Naive thymus-derived CD4-positive, alpha-beta T cell (primary cell): Measurements from ENCODE around the gene AFF2. TPM values are rescaled to one million over a fixed set of nuclear protein-coding genes. Genes with fewer than 3 reads are reported as not detected.

ENCODE experiments used
- ATAC-seq: fragments of 150-1000 bp; cut with Tn5 transposase; 2 replicates; pipeline ENCODE4 v1.10.0; 2021; ENCODE audit warnings: mild to moderate bottlenecking, moderate library complexity
- CTCF ChIA-PET: fragments of 350-600 bp; sonication (Branson Sonifier 250); formaldehyde crosslinking; loops from one replicate; lab custom pipeline; 2021; ENCODE audit warnings: antibody characterized with exemption; lab: Charles Lee
- POLR2A ChIA-PET: fragments of 350-600 bp; sonication (Branson Sonifier 250); formaldehyde crosslinking; loops from one replicate; lab custom pipeline; 2021; ENCODE audit warnings: antibody characterized with exemption, inconsistent platforms; lab: Charles Lee
- DNase-seq, 9 donors: peaks; one replicate each; pipeline versions ENCODE4 v3.0.0 to v3.0.0-alpha.2; 2020 to 2022; ENCODE audit warnings: mixed read lengths in 1 of 9
- H3K27ac ChIP-seq: one replicate; pipeline ENCODE4 v1.7.0; 2013; ENCODE audit warnings: mild to moderate bottlenecking, low read depth, low read length, moderate library complexity
- H3K27me3 ChIP-seq, 2 donors: one replicate each; pipeline ENCODE4 v1.7.0; 2013; ENCODE audit warnings: low read length in 2 of 2, mild to moderate bottlenecking in 2 of 2, moderate library complexity in 2 of 2; ENCODE audit not compliant: control insufficient read depth in 2 of 2, insufficient read depth in 2 of 2
- H3K36me3 ChIP-seq, 3 experiments: 1 replicate in 2 of 3; 2 replicates in 1 of 3; pipeline ENCODE4 v1.7.0; 2013; ENCODE audit warnings: low read length in 3 of 3, mild to moderate bottlenecking in 3 of 3, moderate library complexity in 1 of 3; ENCODE audit not compliant: insufficient read depth in 3 of 3, control insufficient read depth in 2 of 3
- H3K4me1 ChIP-seq, 2 donors: one replicate each; pipeline ENCODE4 v1.7.0; 2013; ENCODE audit warnings: low read length in 2 of 2, mild to moderate bottlenecking in 2 of 2, moderate library complexity in 1 of 2; ENCODE audit not compliant: control insufficient read depth in 2 of 2, insufficient read depth in 2 of 2
- H3K4me3 ChIP-seq: 2 replicates; pipeline ENCODE4 v1.7.0; 2013; ENCODE audit warnings: mild to moderate bottlenecking, low read length
- H3K9me3 ChIP-seq, 3 experiments: 1 replicate in 2 of 3; 2 replicates in 1 of 3; pipeline ENCODE4 v1.7.0; 2013; ENCODE audit warnings: low read length in 3 of 3; ENCODE audit not compliant: control insufficient read depth in 2 of 3
- H3K27ac Mint-ChIP-seq, 9 donors: one replicate each; pipeline ENCODE4 v1.8.0; 2020 to 2022; ENCODE audit warnings: mixed read lengths in 9 of 9, mild to moderate bottlenecking in 8 of 9, moderate library complexity in 5 of 9, inconsistent platforms in 2 of 9
- H3K27me3 Mint-ChIP-seq, 5 donors: one replicate each; pipeline ENCODE4 v1.8.0; 2021 to 2022; ENCODE audit warnings: mixed read lengths in 5 of 5, mild to moderate bottlenecking in 1 of 5
- H3K36me3 Mint-ChIP-seq, 5 donors: one replicate each; pipeline ENCODE4 v1.8.0; 2020 to 2022; ENCODE audit warnings: mixed read lengths in 5 of 5, mild to moderate bottlenecking in 3 of 5, inconsistent platforms in 1 of 5
- H3K4me1 Mint-ChIP-seq, 7 donors: one replicate each; pipeline ENCODE4 v1.8.0; 2020 to 2022; ENCODE audit warnings: mixed read lengths in 7 of 7, mild to moderate bottlenecking in 3 of 7, inconsistent platforms in 1 of 7
- H3K4me3 Mint-ChIP-seq, 10 donors: one replicate each; pipeline ENCODE4 v1.8.0; 2020 to 2022; ENCODE audit warnings: mild to moderate bottlenecking in 10 of 10, mixed read lengths in 10 of 10, moderate library complexity in 6 of 10, inconsistent platforms in 2 of 10
- H3K9me3 Mint-ChIP-seq, 11 donors: one replicate each; pipeline ENCODE4 v1.8.0; 2020 to 2022; ENCODE audit warnings: mixed read lengths in 11 of 11, mild to moderate bottlenecking in 4 of 11, inconsistent platforms in 1 of 11, moderate library complexity in 1 of 11
- intact Hi-C, 2 donors: fragments of 100-400 bp; cut with micrococcal nuclease; formaldehyde crosslinking; loops; one replicate each; pipeline ENCODE4 v1.15.1; 2023
- polyA plus RNA-seq, 2 donors: library from polyadenylated mRNA; unstranded; fragments of 300-500 nt; fragmentation: Illumina TruSeq; gene quantifications; one replicate each; pipeline ENCODE4 v1.2.3, GENCODE V29; 2021
- total RNA-seq, 6 experiments: library from RNA in 5 of 6; stranded (reverse) in 5 of 6; gene quantifications; 1 replicate in 5 of 6; 2 replicates in 1 of 6; pipeline ENCODE4 v1.2.3 and lab custom pipeline; 2021 to 2026

Gene AFF2
- total and polyA plus RNA-seq, 7 experiments from 2014 or later: 0.31 to 6.0 (median 2.8) TPM

GRCh38 chrX:148785256-148785655 is 284.8 kb downstream of the AFF2 start:
- DNase-seq (no peak), ATAC-seq (no peak)
- CTCF ChIA-PET: no interaction called here
- no peak overlapping the region for H3K4me3 Mint-ChIP-seq
- Histone ChIP-seq H3K36me3 (no peaks in the 10 kb centered on the region), H3K9me3 (no peaks in the 10 kb centered on the region), H3K4me3 (no peak overlapping the region), H3K27ac (no peak overlapping the region), H3K4me1 (no peaks in the 10 kb centered on the region), H3K27me3 (no peaks in the 10 kb centered on the region)
- no peak overlapping the region for H3K27ac Mint-ChIP-seq
- peaks cover 0 to 4% (median 2%) of the 10 kb centered on the region in 11 donors for H3K9me3 Mint-ChIP-seq
- H3K36me3 Mint-ChIP-seq: no peaks in the 10 kb centered on the region
- H3K4me1 Mint-ChIP-seq: no peaks in the 10 kb centered on the region
- intact Hi-C loops: no loop called here
- POLR2A ChIA-PET: no interaction called here
- no peaks in the 10 kb centered on the region for H3K27me3 Mint-ChIP-seq

- Histone ChIP-seq H3K4me3 (no peak overlapping the region), H3K4me1 (no peaks in the 10 kb centered on the region), H3K9me3 (no peaks in the 10 kb centered on the region), H3K27me3 (no peaks in the 10 kb centered on the region), H3K36me3 (no peaks in the 10 kb centered on the region), H3K27ac (no peak overlapping the region)
- H3K27me3 Mint-ChIP-seq: no peaks in the 10 kb centered on the region
- no peak overlapping the region for H3K4me3 Mint-ChIP-seq
- DNase-seq (no peak), ATAC-seq (no peak)
- ChIA-PET CTCF (no interaction called here), POLR2A (no interaction called here)
- peaks cover 0 to 4% (median 0%) of the 10 kb centered on the region in 11 donors for H3K9me3 Mint-ChIP-seq
- no peak overlapping the region for H3K27ac Mint-ChIP-seq
- no peaks in the 10 kb centered on the region for H3K4me1 Mint-ChIP-seq
- H3K36me3 Mint-ChIP-seq: no peaks in the 10 kb centered on the region
- intact Hi-C loops: no loop called here
Measured at GRCh38 chrX:148788449-148788848, 288.0 kb downstream of the AFF2 start.

GRCh38 chrX:148794350-148794749 is 293.9 kb downstream of the AFF2 start:
- intact Hi-C loops: no loop called here
- ChIA-PET CTCF (no interaction called here), POLR2A (no interaction called here)
- Mint-ChIP-seq H3K4me1 (no peaks in the 10 kb centered on the region), H3K36me3 (peaks cover 0 to 3% (median 0%) of the 10 kb centered on the region in 5 donors), H3K27ac (no peak overlapping the region), H3K4me3 (no peak overlapping the region), H3K27me3 (no peaks in the 10 kb centered on the region), H3K9me3 (peaks cover 0 to 3% (median 0%) of the 10 kb centered on the region in 11 donors)
- Histone ChIP-seq H3K4me3 (no peak overlapping the region), H3K27ac (no peak overlapping the region), H3K27me3 (no peaks in the 10 kb centered on the region), H3K4me1 (no peaks in the 10 kb centered on the region), H3K9me3 (no peaks in the 10 kb centered on the region), H3K36me3 (no peaks in the 10 kb centered on the region)
- ATAC-seq (no peak), DNase-seq (no peak)

GRCh38 chrX:148804579-148805355 is 304.4 kb downstream of the AFF2 start:
- H3K9me3 Mint-ChIP-seq: no peaks in the 10 kb centered on the region
- Histone ChIP-seq H3K4me3 (no peak overlapping the region), H3K9me3 (no peaks in the 10 kb centered on the region), H3K27me3 (no peaks in the 10 kb centered on the region), H3K27ac (no peak overlapping the region), H3K36me3 (no peaks in the 10 kb centered on the region), H3K4me1 (no peaks in the 10 kb centered on the region)
- no peak overlapping the region for H3K4me3 Mint-ChIP-seq
- H3K36me3 Mint-ChIP-seq: no peaks in the 10 kb centered on the region
- ATAC-seq: no peak
- H3K4me1 Mint-ChIP-seq: no peaks in the 10 kb centered on the region
- ChIA-PET POLR2A (no interaction called here), CTCF (no interaction called here)
- no peak overlapping the region for H3K27ac Mint-ChIP-seq
- intact Hi-C loops: no loop called here
- no peaks in the 10 kb centered on the region for H3K27me3 Mint-ChIP-seq
- DNase-seq: no peak

GRCh38 chrX:148806145-148806870 is 305.9 kb downstream of the AFF2 start:
- Histone ChIP-seq H3K4me3 (no peak overlapping the region), H3K4me1 (no peaks in the 10 kb centered on the region), H3K9me3 (no peaks in the 10 kb centered on the region), H3K27me3 (no peaks in the 10 kb centered on the region), H3K27ac (no peak overlapping the region), H3K36me3 (no peaks in the 10 kb centered on the region)
- ChIA-PET CTCF (no interaction called here), POLR2A (no interaction called here)
- no peaks in the 10 kb centered on the region for H3K9me3 Mint-ChIP-seq
- no peaks in the 10 kb centered on the region for H3K4me1 Mint-ChIP-seq
- ATAC-seq (no peak), DNase-seq (no peak)
- no peak overlapping the region for H3K4me3 Mint-ChIP-seq
- no peaks in the 10 kb centered on the region for H3K27me3 Mint-ChIP-seq
- no peak overlapping the region for H3K27ac Mint-ChIP-seq
- no peaks in the 10 kb centered on the region for H3K36me3 Mint-ChIP-seq
- intact Hi-C loops: no loop called here

GRCh38 chrX:148808833-148809232 is 308.4 kb downstream of the AFF2 start:
- H3K4me3 ChIP-seq: no peak overlapping the region

More at GRCh38 chrX:148808833-148809232, 308.4 kb downstream of the AFF2 start:
- no peaks in the 10 kb centered on the region for H3K27me3 Mint-ChIP-seq
- H3K27ac Mint-ChIP-seq: no peak overlapping the region
- H3K4me3 Mint-ChIP-seq: no peak overlapping the region
- no peaks in the 10 kb centered on the region for H3K4me1 Mint-ChIP-seq
- peaks cover 0 to 3% (median 0%) of the 10 kb centered on the region in 5 donors for H3K36me3 Mint-ChIP-seq
- DNase-seq: no peak
- H3K36me3 ChIP-seq: no peaks in the 10 kb centered on the region
- intact Hi-C loops: no loop called here
- no peak overlapping the region for H3K27ac ChIP-seq
- ATAC-seq: no peak
- POLR2A ChIA-PET: no interaction called here
- CTCF ChIA-PET: no interaction called here
- no peaks in the 10 kb centered on the region for H3K9me3 ChIP-seq
- no peaks in the 10 kb centered on the region for H3K27me3 ChIP-seq
- no peaks in the 10 kb centered on the region for H3K9me3 Mint-ChIP-seq
- no peaks in the 10 kb centered on the region for H3K4me1 ChIP-seq
